ENCODE results near the gene CDH4.

CDH4 gene

GRCh38 chr20:61882716-61883615 is 630.9 kb downstream of the CDH4 start:
- DNase-seq (ENCODE audit: low spot score): no peak

- no peak for DNase-seq (ENCODE audit: low spot score)
Measured at GRCh38 chr20:61883857-61884393, 631.9 kb downstream of the CDH4 start.

DNA sequence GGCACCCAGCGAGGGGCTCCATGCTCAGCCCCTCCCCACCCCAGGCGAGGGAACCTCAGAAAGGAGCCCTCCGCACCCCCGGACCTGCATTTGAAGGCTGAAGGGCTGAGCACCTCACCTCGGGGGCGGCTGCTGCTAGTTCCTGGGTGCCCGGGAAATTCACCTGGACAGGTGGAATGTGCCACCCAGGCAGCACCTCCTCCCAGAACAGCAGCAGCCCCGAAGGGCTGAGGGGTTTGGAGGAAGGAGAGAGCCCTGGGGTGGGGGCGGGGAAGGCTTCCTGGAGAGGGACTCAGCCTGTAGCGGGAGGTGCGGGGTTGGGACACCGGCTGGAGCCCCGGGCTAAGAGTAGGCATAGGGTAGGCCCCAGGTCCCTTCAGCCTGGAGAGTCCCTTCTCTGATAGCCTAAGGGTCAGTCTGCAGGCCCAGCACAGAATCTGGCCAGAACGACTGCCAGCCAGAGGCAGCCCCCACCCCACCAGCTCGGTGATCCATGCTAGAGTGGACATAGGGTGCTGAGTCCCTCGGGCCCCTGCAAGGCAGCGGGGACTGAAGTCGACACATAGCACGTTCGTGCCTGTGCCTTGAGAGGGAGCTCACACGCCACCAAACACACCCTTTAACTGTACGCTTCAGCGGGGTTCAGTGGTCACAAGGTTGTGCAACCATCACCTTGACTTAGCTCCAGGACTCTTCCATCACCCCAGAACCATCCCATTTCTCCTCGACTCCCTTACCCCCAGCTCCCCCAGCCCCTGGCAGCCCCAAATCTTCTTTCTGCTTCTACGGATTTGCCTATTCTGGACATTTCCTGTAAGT is 632.7 kb downstream of the CDH4 start:
- no peak for DNase-seq (ENCODE audit: low spot score)

- DNase-seq (ENCODE audit: low spot score): no peak
Measured at GRCh38 chr20:61885759-61886715, 634.0 kb downstream of the CDH4 start.

DNA sequence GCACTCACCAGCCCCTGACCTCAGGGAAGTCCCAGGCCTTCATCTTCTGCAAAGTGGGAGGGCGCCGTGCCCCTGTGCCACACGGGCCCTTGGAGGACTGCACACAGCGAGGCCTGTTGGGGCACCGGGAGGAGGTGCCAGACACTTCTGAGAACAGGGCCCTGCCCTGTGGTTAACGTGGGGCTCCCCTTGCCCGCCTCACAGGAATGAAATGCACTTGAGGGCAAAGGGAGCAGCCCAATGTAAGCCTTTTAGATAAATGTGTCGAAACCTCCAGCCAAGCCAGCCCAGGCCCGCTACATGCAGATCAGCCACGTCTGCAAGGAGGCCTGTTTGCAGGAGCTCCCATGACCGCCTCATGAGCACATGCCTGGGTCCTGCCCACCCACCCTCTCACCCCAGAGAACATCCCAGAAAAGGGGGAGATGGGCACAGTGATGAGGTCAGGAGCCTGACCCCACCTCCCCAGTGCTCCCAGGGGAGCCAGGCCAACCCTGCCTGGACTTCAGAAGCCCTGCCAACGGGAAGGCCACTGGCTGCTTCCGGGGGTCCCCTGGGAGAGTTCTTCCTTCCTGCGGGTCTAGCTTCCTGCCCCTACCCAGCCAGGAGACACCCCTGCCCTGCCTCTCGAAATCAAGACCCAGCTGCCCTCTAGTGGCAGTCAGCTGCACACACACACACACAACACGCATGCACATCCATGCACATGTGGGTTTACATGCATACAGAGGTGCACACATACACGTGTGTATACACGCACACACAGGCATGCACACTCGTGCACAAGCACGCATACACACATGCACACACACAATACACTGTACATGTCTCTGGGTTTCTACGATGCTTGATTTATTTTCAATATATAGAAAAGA is 634.9 kb downstream of the CDH4 start:
- DNase-seq (ENCODE audit: low spot score): peak; percentile 7

GRCh38 chr20:61887596-61888093 is 635.6 kb downstream of the CDH4 start:
- DNase-seq (ENCODE audit: low spot score): no peak

DNA sequence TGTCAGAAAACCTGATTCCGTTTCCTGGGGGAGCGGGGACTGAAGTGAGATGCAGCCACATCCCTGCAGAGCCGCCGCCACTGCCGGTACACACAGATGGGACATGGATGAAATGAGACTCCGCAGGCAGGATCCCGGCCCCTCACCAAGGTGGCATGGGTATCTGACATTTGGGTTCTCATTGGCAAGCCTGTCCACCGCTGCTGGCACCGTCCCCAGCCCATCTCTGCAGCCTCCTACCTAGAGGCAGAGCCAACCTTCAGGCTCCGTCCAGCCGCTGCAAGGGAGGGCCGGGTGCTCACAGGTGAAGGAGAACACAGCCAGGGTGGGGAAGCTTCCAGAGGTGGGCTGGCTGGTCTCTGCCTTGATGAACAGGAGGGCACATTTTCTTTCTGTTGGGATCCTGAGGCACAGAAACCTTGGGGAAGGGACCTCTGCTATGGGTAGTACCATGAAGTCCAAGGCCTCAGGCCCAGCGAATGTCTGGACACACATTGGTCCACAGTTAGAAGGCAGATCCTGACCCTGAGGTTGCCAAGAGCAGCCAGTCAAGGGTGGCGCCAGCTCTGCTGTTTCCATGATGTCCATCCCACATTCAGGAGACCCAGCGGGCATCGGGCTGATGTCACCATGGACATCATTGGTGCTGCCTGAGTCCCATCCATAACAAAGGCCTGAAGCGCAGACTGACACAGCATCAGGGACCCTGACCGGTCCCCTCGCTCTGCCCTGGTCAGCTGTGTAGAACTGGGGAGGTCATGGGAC is 636.2 kb downstream of the CDH4 start:
- DNase-seq (ENCODE audit: low spot score): no peak

DNA sequence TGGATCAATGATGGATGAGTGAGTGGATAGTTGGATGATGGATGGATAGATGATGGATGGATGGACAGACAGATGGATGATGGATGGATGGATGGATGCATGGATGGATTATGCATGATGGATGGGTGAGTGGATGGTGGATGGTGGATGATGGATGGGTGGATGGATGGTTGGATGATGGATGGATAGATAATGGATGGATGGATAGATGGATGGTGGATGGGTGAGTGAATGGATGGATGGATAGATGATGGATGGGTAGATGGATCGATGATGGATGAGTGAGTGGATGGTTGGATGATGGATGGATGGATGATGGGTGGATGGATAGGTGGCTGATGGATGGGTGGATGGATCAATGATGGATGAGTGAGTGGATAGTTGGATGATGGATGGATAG is 637.6 kb downstream of the CDH4 start:
- no peak for DNase-seq (ENCODE audit: low spot score)

GRCh38 chr20:61890210-61890609 is 638.1 kb downstream of the CDH4 start:
- DNase-seq (ENCODE audit: low spot score): no peak

GRCh38 chr20:61891476-61891875 is 639.4 kb downstream of the CDH4 start:
- DNase-seq (ENCODE audit: low spot score): no peak

- no peak for DNase-seq (ENCODE audit: low spot score)
Measured at GRCh38 chr20:61891916-61892649, 640.0 kb downstream of the CDH4 start.

- DNase-seq (ENCODE audit: low spot score): no peak
Measured at GRCh38 chr20:61895016-61895415, 643.0 kb downstream of the CDH4 start.

DNA sequence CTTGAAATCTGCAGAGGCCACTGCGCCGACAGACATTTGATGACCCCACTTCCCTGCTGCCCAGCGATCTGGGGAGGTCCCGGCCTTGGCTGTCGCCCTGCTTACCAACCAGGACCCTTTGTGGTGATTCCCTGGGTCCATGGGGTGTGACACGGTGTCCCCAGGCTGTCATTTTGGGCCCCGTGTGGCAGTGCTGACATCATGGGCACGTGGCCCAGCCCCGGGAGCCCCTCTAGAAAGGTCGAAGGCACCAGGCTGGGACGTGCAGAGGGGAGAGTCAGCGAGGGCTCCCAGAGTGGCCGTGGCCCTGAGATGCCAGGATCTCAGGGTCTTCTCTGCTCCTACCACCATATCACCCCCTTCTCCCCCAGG is 643.6 kb downstream of the CDH4 start:
- no peak for DNase-seq (ENCODE audit: low spot score)

- peak; percentile 5 for DNase-seq (ENCODE audit: low spot score)
Measured at GRCh38 chr20:61896058-61896961, 644.2 kb downstream of the CDH4 start.

DNA sequence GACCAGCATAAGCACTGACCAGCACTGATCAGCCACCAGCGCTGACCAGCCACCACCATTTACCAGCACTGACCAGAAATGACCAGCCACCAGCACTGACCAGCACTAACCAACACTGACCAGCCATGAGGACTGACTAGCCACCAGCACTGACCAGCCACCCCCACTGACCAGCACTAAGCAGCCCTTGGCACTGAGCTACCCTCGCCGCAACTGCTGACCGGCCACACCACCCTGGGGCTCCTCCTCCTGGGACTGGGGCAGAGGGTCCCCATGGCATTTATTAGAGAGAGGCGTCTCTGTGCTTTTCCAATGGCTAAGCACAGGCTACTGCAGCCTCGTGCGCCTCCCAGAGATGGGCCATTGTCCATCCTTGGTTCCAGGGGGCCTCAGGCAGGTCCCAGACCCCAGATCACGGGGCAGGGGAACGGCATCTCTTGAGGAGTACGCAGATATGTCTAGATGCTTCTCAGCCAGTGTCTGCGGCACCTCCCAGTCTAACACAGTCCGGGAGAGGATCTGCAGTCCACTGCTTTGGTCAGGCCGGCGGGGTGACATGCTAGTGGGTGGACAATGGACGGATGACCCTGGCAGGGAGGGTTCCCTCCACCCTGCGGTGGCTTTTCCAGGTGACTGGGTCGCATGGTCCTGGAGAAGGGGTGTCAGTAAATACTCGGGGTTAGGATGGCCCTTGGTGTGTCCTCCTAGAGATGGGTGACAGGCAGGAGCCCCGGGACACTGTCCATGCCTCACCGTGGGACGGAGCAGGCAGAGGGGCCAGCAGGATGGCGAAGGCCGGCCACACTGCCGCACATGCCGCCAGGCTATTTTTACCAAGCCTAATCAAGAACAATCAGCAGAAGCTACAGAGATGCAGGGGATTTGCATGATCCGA is 645.6 kb downstream of the CDH4 start:
- DNase-seq (ENCODE audit: low spot score): no peak

GRCh38 chr20:61898405-61898804 is 646.3 kb downstream of the CDH4 start:
- no peak for DNase-seq (ENCODE audit: low spot score)
